B cell (primary cell): ENCODE measurements around the gene ADIPOR1. TPM values are rescaled to one million over a fixed set of nuclear protein-coding genes. Genes with fewer than 3 reads are reported as not detected.
"Not testable (repeated sequence)": the region's sequence is repeated elsewhere in the genome, so short reads cannot be mapped to it uniquely, and the experiment has no call there.

Experiments used
- ATAC-seq: fragments of 200-7000 bp; cut with Tn5 transposase; one replicate; pipeline ENCODE4 v1.10.0; 2021; ENCODE audit warnings: low read depth, mild to moderate bottlenecking, moderate number of reproducible peaks, moderate library complexity
- CTCF ChIA-PET: fragments of 350-600 bp; sonication (Branson Sonifier 250); formaldehyde crosslinking; loops from one replicate; lab custom pipeline; 2021; ENCODE audit warnings: antibody characterized with exemption, inconsistent platforms; lab: Charles Lee
- POLR2A ChIA-PET: fragments of 350-600 bp; sonication (Branson Sonifier 250); formaldehyde crosslinking; loops from one replicate; lab custom pipeline; 2021; ENCODE audit warnings: antibody characterized with exemption; lab: Charles Lee
- DNase-seq: peaks from one replicate; pipeline ENCODE4 v3.0.0; 2013
- H2AFZ ChIP-seq: 2 replicates; pipeline ENCODE4 v1.6.1; 2012; ENCODE audit warnings: mild to moderate bottlenecking, low read depth, low read length; ENCODE audit not compliant: insufficient read depth, poor library complexity, severe bottlenecking
- H3K27ac ChIP-seq, 2 donors: 1 replicate in 1 of 2; 2 replicates in 1 of 2; pipeline ENCODE4 v1.5.1; 2012 to 2013; ENCODE audit warnings: low read length in 2 of 2, mild to moderate bottlenecking in 2 of 2, moderate library complexity in 1 of 2
- H3K27me3 ChIP-seq, 4 experiments: fragments of 200-600 bp in 1 of 4; sonication (generic) in 1 of 4; replicated peaks in 1 of 4; 1 replicate in 2 of 4; 2 replicates in 2 of 4; pipeline versions ENCODE4 v1.6.1 to v1.7.0; 2013 to 2016; ENCODE audit warnings: low read length in 3 of 4, mild to moderate bottlenecking in 2 of 4, mixed read lengths in 1 of 4, moderate library complexity in 1 of 4; ENCODE audit not compliant: insufficient read depth in 4 of 4, control insufficient read depth in 3 of 4; ENCODE audit errors: control extremely low read depth in 1 of 4
- H3K36me3 ChIP-seq, 2 experiments: replicated peaks in 1 of 2; 1 replicate in 1 of 2; 2 replicates in 1 of 2; pipeline versions ENCODE4 v1.6.1 to v1.7.1; 2013; ENCODE audit warnings: low read length in 1 of 2; ENCODE audit not compliant: insufficient read depth in 2 of 2, control insufficient read depth in 1 of 2; ENCODE audit errors: control extremely low read depth in 1 of 2, extremely low read depth in 1 of 2
- H3K4me1 ChIP-seq, 2 donors: fragments of 200-600 bp in 1 of 2; sonication (generic) in 1 of 2; 1 replicate in 1 of 2; 2 replicates in 1 of 2; pipeline versions ENCODE4 v1.5.1 to v1.6.1; 2013 to 2017; ENCODE audit warnings: low read length in 2 of 2; ENCODE audit not compliant: control insufficient read depth in 2 of 2, insufficient read depth in 2 of 2
- H3K4me2 ChIP-seq: replicated peaks from 2 replicates; pipeline ENCODE3; 2012; ENCODE audit warnings: mild to moderate bottlenecking, low read depth, low read length; ENCODE audit not compliant: poor library complexity, severe bottlenecking
- H3K4me3 ChIP-seq, 5 experiments: fragments of 200-600 bp in 1 of 5; sonication (generic) in 1 of 5; 1 replicate in 3 of 5; 2 replicates in 2 of 5; pipeline versions ENCODE4 v1.5.1 to v1.7.0; 2011 to 2016; ENCODE audit warnings: low read length in 4 of 5, mild to moderate bottlenecking in 4 of 5, low read depth in 2 of 5, control low read depth in 1 of 5, moderate library complexity in 1 of 5; ENCODE audit not compliant: insufficient read depth in 1 of 5; ENCODE audit errors: control extremely low read depth in 1 of 5, extremely low read depth in 1 of 5
- H3K79me2 ChIP-seq: fragments of 200-600 bp; sonication (generic); one replicate; pipeline ENCODE4 v1.6.0; 2016; ENCODE audit warnings: low read length; ENCODE audit not compliant: control insufficient read depth, insufficient read depth
- H3K9ac ChIP-seq: fragments of 200-600 bp; sonication (generic); 2 replicates; pipeline ENCODE4 v1.6.1; 2017; ENCODE audit warnings: mild to moderate bottlenecking, low read length, moderate library complexity
- H3K9me3 ChIP-seq, 3 donors: one replicate each; pipeline versions ENCODE4 v1.6.1 to v1.7.1; 2013; ENCODE audit warnings: low read length in 2 of 3; ENCODE audit not compliant: control insufficient read depth in 2 of 3, insufficient read depth in 1 of 3; ENCODE audit errors: control extremely low read depth in 1 of 3
- H4K20me1 ChIP-seq: 2 replicates; pipeline ENCODE4 v1.6.0; 2012; ENCODE audit warnings: mild to moderate bottlenecking, low read length; ENCODE audit not compliant: insufficient read depth, control insufficient read depth, poor library complexity, severe bottlenecking
- H3K27ac Mint-ChIP-seq: one replicate; pipeline ENCODE4 v1.8.0; 2021; ENCODE audit warnings: mixed read lengths
- H3K27me3 Mint-ChIP-seq: one replicate; pipeline ENCODE4 v1.8.0; 2021; ENCODE audit warnings: mixed read lengths
- H3K4me1 Mint-ChIP-seq: one replicate; pipeline ENCODE4 v1.8.0; 2021; ENCODE audit warnings: mixed read lengths
- H3K4me3 Mint-ChIP-seq: one replicate; pipeline ENCODE4 v1.8.0; 2021; ENCODE audit warnings: mixed read lengths
- H3K9me3 Mint-ChIP-seq: one replicate; pipeline ENCODE4 v1.8.0; 2022; ENCODE audit warnings: mixed read lengths; ENCODE audit not compliant: insufficient read depth
- EZH2 ChIP-seq: IDR thresholded peaks from 2 replicates; pipeline ENCODE4 v1.6.1; 2012; ENCODE audit warnings: borderline replicate concordance, low read depth, mild to moderate bottlenecking, moderate library complexity, low read length; ENCODE audit not compliant: insufficient read depth, poor library complexity, severe bottlenecking
- WGBS: methylation state at CpG from one replicate; pipeline ENCODE4 v1.1.5; 2013; ENCODE audit warnings: missing lambda C conversion rate; ENCODE audit not compliant: insufficient coverage; 5-methylcytosine and 5-hydroxymethylcytosine counted together
- intact Hi-C: fragments of 100-400 bp; cut with micrococcal nuclease; formaldehyde crosslinking; loops from one replicate; pipeline ENCODE4 v1.10.0; 2022
- polyA plus RNA-seq: library from polyadenylated mRNA; depleted of rRNA; stranded (reverse); fragments of >200 nt; gene quantifications from 2 replicates; pipeline ENCODE4 v1.2.3, GENCODE V29; 2012
- total RNA-seq, 2 donors: library from RNA; stranded (reverse); fragments of 120-200 nt in 1 of 2; gene quantifications; 1 replicate in 1 of 2; 2 replicates in 1 of 2; pipeline versions ENCODE4 v1.2.3 to v1.2.4, GENCODE V29; 2013 to 2022
- TF ChIP-seq, protein P1 (sequence below): fragments of 200-600 bp; IDR thresholded peaks from one replicate; pipeline ENCODE4 v1.8.0; 2022; ENCODE audit warnings: antibody characterized with exemption, mild to moderate bottlenecking

ADIPOR1 gene
- total and polyA plus RNA-seq, 2 donors (not counting 1 experiment from before 2014, with no cell fraction given) = 44.2 to 49.5 TPM

GRCh38 chr1:202915146-202915545 lies 43.0 kb downstream of the ADIPOR1 start:
- Histone ChIP-seq H3K79me2 (no peaks in the 10 kb centered on the region), H3K27me3 (no peaks in the 10 kb centered on the region), H3K4me2 (no peak overlapping the region), H4K20me1 (no peaks in the 10 kb centered on the region), H3K9me3 (no peaks in the 10 kb centered on the region), H3K36me3 (peaks cover 19 to 76% of the 10 kb centered on the region in 2 experiments), H3K4me1 (no peaks in the 10 kb centered on the region), H3K4me3 (no peak overlapping the region), H2AFZ (no peak overlapping the region), H3K9ac (no peak overlapping the region), H3K27ac (no peak overlapping the region)
- no peak for ATAC-seq
- POLR2A ChIA-PET = no interaction called here
- Mint-ChIP-seq H3K9me3 (no peaks in the 10 kb centered on the region), H3K4me3 (no peak overlapping the region), H3K4me1 (no peaks in the 10 kb centered on the region), H3K27ac (no peak overlapping the region), H3K27me3 (no peaks in the 10 kb centered on the region)
- no peak for TF ChIP-seq EZH2
- TF ChIP-seq, protein P1, sequence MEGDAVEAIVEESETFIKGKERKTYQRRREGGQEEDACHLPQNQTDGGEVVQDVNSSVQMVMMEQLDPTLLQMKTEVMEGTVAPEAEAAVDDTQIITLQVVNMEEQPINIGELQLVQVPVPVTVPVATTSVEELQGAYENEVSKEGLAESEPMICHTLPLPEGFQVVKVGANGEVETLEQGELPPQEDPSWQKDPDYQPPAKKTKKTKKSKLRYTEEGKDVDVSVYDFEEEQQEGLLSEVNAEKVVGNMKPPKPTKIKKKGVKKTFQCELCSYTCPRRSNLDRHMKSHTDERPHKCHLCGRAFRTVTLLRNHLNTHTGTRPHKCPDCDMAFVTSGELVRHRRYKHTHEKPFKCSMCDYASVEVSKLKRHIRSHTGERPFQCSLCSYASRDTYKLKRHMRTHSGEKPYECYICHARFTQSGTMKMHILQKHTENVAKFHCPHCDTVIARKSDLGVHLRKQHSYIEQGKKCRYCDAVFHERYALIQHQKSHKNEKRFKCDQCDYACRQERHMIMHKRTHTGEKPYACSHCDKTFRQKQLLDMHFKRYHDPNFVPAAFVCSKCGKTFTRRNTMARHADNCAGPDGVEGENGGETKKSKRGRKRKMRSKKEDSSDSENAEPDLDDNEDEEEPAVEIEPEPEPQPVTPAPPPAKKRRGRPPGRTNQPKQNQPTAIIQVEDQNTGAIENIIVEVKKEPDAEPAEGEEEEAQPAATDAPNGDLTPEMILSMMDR = no peak
- intact Hi-C loops = no loop called here
- no peak for DNase-seq
- CTCF ChIA-PET = interaction anchor here (1.0 to 1.2 kb wide), 2 partner anchors 38 to 91 kb away, joined by 3 to 4 read pairs; no protein-coding TSS in a partner anchor

GRCh38 chr1:202912476-202912875 lies 45.6 kb downstream of the ADIPOR1 start:
- H3K27ac Mint-ChIP-seq, H2AFZ ChIP-seq, H3K4me1 ChIP-seq, H3K9me3 Mint-ChIP-seq, H3K27me3 Mint-ChIP-seq, H3K79me2 ChIP-seq, H4K20me1 ChIP-seq, ATAC-seq, H3K27me3 ChIP-seq, intact Hi-C loops, H3K9me3 ChIP-seq, H3K4me3 ChIP-seq, H3K4me3 Mint-ChIP-seq, H3K4me2 ChIP-seq, DNase-seq, CTCF ChIA-PET, H3K9ac ChIP-seq, POLR2A ChIA-PET, H3K27ac ChIP-seq, H3K4me1 Mint-ChIP-seq: not testable (repeated sequence)
- WGBS = 69% methylated on average over 4 of the region's 4 CpGs
- H3K36me3 ChIP-seq = peaks cover 22 to 82% of the 10 kb centered on the region in 2 experiments
